Measurements from ENCODE around the gene UBE2O.

Gene UBE2O

DNA sequence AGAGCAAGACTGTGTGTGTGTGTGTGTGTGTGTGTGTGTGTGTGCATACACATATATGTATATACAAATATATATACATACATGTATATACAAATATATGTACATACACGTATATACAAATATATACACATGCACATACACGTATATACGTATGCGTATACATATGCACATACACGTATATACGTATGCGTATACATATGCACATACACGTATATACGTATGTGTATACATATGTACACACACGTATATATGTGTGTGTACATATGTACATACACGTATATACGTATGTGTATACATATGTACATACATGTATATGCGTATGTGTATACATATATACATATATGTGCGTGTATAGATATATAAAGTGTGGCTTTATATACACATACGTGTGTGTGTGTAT lies 37.2 kb downstream of the UBE2O start:
- Mint-ChIP-seq H3K4me1 (peaks cover 9% of the 10 kb centered on the region), H3K4me3 (no peak overlapping the region), H3K36me3 (peaks cover 6% of the 10 kb centered on the region), H3K27me3 (no peaks in the 10 kb centered on the region), H3K27ac (no peak overlapping the region), H3K9me3 (no peaks in the 10 kb centered on the region)
- CTCF ChIA-PET = interaction anchor here (3.4 kb wide), 1 partner anchor 18 kb away, joined by 22 read pairs; no protein-coding TSS in a partner anchor
- DNase-seq = no peak

DNA sequence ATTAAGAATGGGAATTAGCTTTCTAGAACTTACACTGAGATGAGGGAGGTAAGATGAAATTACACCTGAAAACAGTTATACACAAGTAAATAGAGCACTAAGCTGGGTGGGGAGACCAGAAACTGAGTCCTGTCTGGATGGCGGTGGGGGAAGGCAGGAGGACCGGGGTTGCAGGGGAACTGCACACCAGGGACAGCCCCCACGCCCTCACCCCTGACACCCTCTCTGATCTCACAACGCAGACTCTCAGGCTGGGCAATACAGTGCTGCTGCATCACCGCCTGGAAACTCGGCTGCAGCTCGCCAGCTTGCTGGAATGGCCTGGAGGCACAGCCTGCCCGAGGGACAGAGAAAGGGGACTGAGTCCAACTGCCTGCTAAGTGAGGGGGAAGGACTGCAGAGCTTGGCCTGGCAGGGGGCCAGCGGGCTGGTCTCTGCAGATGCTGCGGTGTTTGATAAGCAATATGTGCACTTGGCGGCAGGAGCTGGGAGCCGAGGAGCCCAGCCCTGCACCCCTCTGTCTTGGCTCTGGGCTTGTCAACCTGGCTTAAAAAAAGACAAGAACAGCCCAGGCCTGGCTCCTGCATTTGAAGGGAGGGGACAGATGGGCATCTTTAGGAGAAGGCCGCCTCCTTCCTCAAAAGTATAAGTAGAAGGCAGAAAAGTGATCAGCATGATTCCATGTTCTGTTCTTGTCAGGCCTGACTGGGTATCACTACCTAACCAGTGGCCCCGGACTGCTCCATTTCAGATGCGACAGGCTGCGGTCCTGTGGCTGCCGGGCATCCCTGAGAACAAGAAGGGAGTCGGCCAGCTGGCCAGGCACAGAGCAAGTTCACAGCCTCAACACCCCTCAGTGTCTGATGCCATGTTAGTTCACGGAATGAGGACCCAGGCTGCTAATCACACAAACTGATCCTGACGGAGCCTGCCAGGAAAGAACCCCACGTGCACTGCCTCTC lies 38.3 kb downstream of the UBE2O start:
- Mint-ChIP-seq H3K36me3 (peaks cover 6% of the 10 kb centered on the region), H3K27me3 (no peaks in the 10 kb centered on the region), H3K4me1 (peaks cover 7% of the 10 kb centered on the region), H3K9me3 (no peaks in the 10 kb centered on the region), H3K27ac (no peak overlapping the region), H3K4me3 (no peak overlapping the region)
- no peak for DNase-seq
- CTCF ChIA-PET = interaction anchor here (1.1 to 3.4 kb wide), 4 partner anchors 17 to 90 kb away, joined by 3 to 22 read pairs (median 6); no protein-coding TSS in a partner anchor

DNA sequence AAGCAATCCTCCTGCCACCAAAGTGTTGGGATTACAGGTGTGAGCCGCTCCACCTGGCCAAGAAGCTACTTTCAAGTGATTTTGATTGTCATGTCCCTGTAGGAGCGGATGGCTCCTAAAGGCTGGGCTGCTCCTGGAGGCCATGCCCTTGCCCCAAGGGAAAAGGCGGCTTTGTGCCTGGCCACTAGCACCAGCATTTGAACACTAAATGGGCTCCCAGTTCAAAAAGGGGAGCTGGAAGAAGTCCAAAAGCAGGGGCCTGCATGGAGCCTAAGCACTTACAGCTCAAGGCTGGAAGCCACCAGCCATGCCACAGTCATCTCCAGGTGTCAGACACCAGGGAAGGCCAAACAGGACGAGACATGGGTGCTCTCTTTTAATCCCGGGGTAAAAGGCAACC lies 41.7 kb downstream of the UBE2O start:
- H3K9me3 Mint-ChIP-seq = no peaks in the 10 kb centered on the region
- peak; percentile 16 for DNase-seq
- H3K27ac Mint-ChIP-seq = no peak overlapping the region
- CTCF ChIA-PET = interaction anchor here (0.8 to 2.4 kb wide), 8 partner anchors 14 to 100 kb away, joined by 3 to 13 read pairs (median 4); no protein-coding TSS in a partner anchor
- H3K36me3 Mint-ChIP-seq = peaks cover 2% of the 10 kb centered on the region
- no peaks in the 10 kb centered on the region for H3K27me3 Mint-ChIP-seq
- no peak overlapping the region for H3K4me3 Mint-ChIP-seq
- peaks cover 6% of the 10 kb centered on the region for H3K4me1 Mint-ChIP-seq

DNA sequence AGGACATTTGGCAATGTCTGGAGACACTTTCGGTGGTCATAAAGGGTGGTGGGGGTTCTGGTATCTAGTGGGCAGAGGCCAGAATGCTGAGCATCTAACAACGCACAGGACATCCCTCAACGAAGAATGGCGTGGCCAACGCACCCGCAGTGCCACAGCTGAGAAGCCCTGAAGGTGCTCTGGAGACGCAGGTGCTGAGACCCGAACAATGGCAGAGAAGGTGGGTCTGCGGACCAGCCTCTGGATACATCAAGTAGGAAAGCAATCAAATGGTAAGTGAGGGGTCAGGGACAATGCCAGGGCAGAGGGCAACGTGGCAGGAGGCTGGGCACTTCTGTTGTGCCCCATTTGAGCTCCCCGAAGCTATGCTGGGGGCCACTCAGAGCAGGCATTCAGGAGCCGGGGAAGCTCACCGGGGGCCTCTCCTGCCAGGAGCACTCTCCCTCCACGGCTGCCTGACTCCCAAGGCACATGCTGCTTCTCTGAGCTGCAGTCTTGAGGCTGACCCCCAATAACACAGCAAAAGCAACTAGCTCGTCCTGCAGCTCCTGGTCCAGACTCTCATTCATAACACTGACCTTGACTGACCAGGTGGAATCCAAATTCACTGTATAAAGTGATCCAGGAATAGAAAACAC lies 42.5 kb downstream of the UBE2O start:
- Mint-ChIP-seq H3K4me1 (peaks cover 6% of the 10 kb centered on the region), H3K27ac (no peak overlapping the region), H3K9me3 (no peaks in the 10 kb centered on the region), H3K4me3 (no peak overlapping the region), H3K27me3 (no peaks in the 10 kb centered on the region), H3K36me3 (peaks cover 2% of the 10 kb centered on the region)
- peak; percentile 17 for DNase-seq
- CTCF ChIA-PET = interaction anchor here (0.8 to 2.4 kb wide), 5 partner anchors 13 to 100 kb away, joined by 3 to 13 read pairs (median 7); no protein-coding TSS in a partner anchor

DNA sequence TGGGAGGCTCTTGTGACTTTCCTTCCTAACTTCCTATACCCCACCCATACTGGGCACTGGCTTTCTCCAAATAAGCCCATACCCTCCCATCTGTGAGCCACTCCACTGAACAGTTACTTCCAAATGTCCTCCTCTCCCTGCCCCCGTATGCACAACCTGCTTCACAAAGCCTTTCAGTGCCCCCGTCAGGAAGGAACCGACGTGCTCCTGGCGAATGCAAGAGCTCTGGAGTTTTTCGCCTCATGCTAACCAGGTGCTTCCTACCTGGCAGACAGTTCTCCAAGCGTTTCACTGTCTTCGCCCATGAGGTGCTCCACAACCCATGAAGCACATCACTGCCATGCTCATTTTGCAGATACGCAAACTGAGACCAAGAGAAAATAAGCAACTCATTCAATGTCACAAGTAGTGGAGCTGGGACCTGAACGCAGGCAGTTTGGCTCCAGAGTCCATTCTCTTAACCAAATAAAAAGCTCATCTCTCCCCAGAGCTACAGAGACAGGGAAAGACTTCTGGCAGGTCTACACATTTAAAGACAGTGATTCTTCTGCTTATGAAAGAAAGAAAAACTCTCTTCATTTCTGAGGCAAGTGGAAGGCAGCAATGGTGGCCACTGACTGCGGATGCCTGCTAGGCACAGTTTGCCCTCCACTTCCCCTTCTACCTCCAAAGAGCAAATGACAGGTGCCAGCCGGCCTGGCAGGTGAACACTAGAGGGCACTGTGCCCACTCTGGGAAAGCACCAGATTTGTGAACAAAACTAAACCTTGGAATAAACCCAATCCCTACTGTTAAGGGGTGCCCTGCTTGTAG lies 44.7 kb downstream of the UBE2O start:
- H3K4me3 Mint-ChIP-seq = no peak overlapping the region

DNA sequence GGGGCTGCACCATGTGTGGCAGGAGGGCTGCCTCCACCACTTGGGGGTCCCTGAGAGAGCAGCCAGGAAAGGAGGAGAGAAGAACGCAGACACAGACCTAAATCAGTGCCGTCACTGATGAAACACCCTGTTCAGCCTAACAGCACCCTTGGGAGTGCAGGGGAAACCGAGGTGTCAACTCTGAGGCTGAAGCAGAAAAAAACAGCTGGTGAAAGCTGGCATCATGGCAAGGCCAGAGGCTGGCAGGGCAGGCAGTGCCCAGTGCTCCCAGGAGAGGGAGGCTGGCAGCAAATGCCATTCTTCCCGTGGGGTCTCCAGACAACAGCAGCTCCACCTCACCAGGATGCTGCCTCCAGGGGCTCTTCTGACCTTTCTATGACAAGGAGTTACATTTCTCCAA lies 45.4 kb downstream of the UBE2O start:
- CTCF ChIA-PET = interaction anchor here (0.8 to 2.6 kb wide), 7 partner anchors 9 to 343 kb away, joined by 3 to 17 read pairs (median 4); no protein-coding TSS in a partner anchor
- Mint-ChIP-seq H3K9me3 (no peaks in the 10 kb centered on the region), H3K27me3 (no peaks in the 10 kb centered on the region), H3K4me3 (no peak overlapping the region), H3K4me1 (peaks cover 6% of the 10 kb centered on the region), H3K27ac (no peak overlapping the region), H3K36me3 (peaks cover 15% of the 10 kb centered on the region)
- peak; percentile 16 for DNase-seq

More for the DNA sequence above, 44.7 kb downstream of the UBE2O start:
- CTCF ChIA-PET = interaction anchor here (0.7 to 2.6 kb wide), 18 partner anchors 9 to 344 kb away, joined by 3 to 17 read pairs (median 4); no protein-coding TSS in a partner anchor
- Mint-ChIP-seq H3K27me3 (no peaks in the 10 kb centered on the region), H3K4me1 (peaks cover 6% of the 10 kb centered on the region), H3K36me3 (peaks cover 13% of the 10 kb centered on the region), H3K9me3 (no peaks in the 10 kb centered on the region), H3K27ac (no peak overlapping the region)
- peak; percentile 85 for DNase-seq

DNA sequence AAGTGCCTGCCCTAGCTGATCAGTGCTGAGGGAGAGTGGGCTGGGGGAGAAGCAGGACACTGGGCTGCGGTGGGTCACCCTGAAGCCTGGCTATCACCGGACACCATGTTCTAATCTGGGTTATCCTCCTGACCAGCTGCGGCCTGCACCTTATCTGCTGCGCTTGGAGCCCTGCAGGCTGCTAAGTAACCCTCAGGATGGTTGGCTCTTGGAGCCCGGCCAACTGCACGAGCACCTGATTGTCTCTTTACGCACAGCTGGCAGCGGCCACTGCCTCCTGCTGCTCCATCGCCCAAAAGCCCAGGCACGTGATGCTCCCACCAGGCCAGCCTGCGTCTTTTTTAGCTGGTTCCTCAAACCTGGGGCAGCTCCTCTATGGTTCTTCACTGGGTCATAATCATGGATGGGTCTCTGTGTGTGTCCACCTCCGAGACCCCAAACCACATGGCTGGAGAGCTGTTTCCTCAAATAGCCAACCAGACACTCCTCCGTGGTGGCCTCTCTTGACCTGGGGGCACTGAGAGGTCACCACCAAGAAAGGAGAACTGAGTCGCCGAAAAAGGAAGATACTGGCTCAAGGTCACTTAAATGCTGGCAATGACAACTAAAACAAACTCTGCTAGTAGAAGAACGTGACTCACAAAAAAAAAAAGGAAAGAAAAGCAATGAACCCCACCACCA lies 46.8 kb downstream of the UBE2O start:
- CTCF ChIA-PET = no interaction called here
- Mint-ChIP-seq H3K27me3 (no peaks in the 10 kb centered on the region), H3K9me3 (no peaks in the 10 kb centered on the region), H3K4me1 (peaks cover 6% of the 10 kb centered on the region), H3K4me3 (no peak overlapping the region), H3K27ac (peak overlapping the region; percentile 12), H3K36me3 (peaks cover 25% of the 10 kb centered on the region)
- DNase-seq = peak; percentile 13

DNA sequence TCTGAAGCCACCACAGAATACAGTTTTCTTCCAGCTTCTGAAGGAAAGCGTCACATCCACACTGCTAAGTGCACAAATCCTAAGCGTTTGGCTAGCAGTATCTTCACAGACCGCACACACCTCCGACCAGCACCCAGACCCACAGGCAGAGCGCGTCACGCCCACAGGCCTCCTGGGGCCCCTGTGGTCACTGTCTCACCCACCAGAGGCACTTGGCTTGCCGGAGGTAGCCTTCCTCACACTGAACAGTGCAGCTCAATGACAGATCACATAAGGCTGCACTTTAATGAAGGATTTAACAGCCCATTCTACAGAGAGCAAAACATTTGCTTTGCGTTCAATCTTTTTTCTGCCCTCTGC lies 47.4 kb downstream of the UBE2O start:
- Mint-ChIP-seq H3K27ac (no peak overlapping the region), H3K4me1 (peaks cover 6% of the 10 kb centered on the region), H3K9me3 (no peaks in the 10 kb centered on the region), H3K36me3 (peaks cover 31% of the 10 kb centered on the region), H3K27me3 (no peaks in the 10 kb centered on the region), H3K4me3 (no peak overlapping the region)
- CTCF ChIA-PET = no interaction called here
- peak; percentile 6 for DNase-seq

DNA sequence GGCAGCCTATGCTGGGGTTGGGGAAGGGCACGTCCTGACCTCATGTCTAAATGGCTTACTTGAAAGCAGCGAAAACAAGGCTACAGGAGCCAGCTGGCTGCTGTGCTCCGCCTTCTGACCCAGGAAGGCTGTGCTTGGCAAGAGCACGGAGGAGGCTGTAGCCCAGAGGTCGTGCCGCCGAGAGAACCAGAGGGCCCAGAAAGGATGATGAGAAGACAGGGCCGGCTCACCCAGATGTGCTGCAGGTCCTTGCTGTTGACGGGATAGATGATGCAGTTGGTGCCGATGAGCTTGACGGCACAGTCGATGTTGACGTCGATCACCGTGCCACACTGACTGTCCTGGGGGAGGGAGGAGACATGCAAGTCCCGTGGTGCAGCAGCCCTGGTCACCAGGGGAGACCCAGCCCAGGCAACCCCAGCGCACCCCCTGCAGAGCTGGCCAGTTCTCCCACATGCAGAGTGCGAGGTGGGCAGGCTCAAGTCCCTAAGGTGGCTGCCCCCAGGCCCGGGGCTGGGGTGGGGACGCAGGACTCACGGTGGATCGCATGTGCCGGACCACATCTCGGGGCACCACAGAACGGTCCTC lies 47.9 kb downstream of the UBE2O start:
- Mint-ChIP-seq H3K27me3 (no peaks in the 10 kb centered on the region), H3K4me1 (peaks cover 6% of the 10 kb centered on the region), H3K4me3 (no peak overlapping the region), H3K9me3 (no peaks in the 10 kb centered on the region), H3K27ac (no peak overlapping the region), H3K36me3 (peaks cover 33% of the 10 kb centered on the region)
- DNase-seq = peak; percentile 11
- CTCF ChIA-PET = interaction anchor here (1.0 kb wide), 1 partner anchor 62 kb away, joined by 3 read pairs; no protein-coding TSS in a partner anchor

DNA sequence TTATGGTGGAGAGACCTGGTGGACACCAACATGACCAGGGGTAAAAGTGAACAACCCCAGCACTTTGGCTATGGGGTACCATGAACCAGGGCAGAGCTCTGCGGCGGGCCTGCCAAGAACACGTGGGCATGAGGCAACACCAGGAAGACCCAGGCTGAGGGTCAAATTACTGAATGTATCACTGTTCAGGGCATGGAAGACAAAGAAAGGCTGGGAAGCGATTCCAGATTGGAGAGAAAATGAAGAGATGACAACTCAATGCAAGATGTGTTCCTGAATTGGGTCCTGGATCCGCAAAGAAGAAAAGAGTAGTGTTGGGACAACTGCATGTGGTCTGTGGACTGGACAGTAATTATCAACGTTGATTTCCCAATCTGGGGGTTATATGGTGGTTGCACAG lies 48.7 kb downstream of the UBE2O start:
- no peak overlapping the region for H3K27ac Mint-ChIP-seq
- CTCF ChIA-PET = interaction anchor here (0.6 to 1.0 kb wide), 3 partner anchors 19 to 106 kb away, joined by 3 read pairs; no protein-coding TSS in a partner anchor
- no peak for DNase-seq
- H3K4me1 Mint-ChIP-seq = peaks cover 6% of the 10 kb centered on the region
- no peaks in the 10 kb centered on the region for H3K9me3 Mint-ChIP-seq
- no peaks in the 10 kb centered on the region for H3K27me3 Mint-ChIP-seq
- H3K4me3 Mint-ChIP-seq = no peak overlapping the region
- H3K36me3 Mint-ChIP-seq = peaks cover 36% of the 10 kb centered on the region

DNA sequence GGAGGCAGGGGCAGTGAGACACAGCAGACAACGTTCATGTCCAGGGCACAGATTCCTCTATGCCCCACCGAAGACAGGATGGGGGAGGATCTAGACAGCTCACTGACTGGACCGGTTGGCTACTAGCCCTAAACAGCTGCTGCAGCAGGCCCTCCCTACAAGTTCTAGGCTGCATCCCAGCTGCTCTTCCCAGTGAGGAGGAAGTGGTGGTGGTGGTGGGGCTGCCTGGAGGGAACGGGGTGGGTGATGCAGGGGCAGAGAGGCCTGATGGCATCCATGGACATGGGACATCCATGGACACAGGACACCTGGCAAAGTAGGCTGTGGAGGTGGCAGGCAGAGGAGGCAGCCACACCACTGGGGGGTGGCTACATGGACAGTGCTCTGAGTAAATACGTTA lies 50.2 kb downstream of the UBE2O start:
- no peak overlapping the region for H3K4me3 Mint-ChIP-seq
- CTCF ChIA-PET = no interaction called here
- no peaks in the 10 kb centered on the region for H3K4me1 Mint-ChIP-seq
- no peak overlapping the region for H3K27ac Mint-ChIP-seq
- DNase-seq = no peak
- H3K36me3 Mint-ChIP-seq = peaks cover 46% of the 10 kb centered on the region
- H3K27me3 Mint-ChIP-seq = no peaks in the 10 kb centered on the region
- no peaks in the 10 kb centered on the region for H3K9me3 Mint-ChIP-seq

DNA sequence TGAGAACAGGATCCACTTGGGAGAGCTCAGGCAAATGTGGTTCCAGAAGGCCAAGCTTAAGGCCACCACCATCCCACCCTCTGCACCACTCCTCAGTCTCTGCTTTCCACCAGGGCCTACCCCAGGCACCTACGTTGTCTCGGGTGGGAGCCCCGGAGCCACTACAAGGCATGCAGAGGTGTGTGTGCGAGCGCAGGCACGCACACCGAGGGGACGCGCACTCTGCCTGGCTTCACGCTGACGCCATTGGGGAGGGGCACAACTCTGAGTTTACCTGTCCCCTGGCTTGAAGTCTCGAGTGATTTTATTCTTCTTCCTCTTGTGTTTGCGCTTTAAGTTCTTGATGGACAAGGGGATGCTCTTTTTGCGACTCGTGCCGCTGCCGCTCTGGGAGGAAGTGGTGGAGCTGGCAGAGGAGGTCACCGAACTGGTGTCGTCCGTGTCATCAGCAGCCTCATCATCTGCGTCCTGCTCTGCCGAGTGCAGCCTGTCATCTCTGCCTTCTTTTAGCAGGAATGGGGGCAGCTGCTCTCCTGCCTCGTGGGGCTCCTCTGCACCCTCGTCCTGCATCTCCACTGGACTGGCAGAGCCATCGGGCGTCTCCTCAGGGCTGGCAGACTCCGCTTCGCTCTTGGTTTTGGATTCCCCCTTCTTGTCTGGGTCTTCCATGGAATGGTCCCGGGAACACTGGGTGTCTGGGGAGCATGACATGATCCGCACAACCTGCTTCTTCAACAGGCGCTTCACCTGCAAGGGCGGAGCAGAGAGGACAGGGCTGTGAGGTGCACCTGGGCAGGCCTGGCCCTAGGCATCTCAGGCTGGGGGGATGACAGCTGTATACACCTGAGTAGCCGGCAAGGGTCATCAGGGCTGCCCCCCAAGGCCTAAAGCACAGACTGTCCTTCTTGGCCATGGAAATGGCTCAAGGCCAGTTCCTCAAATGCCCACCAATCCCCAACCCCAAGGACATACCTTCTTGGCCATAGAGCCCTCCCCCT lies 53.5 kb downstream of the UBE2O start:
- Mint-ChIP-seq H3K27me3 (no peaks in the 10 kb centered on the region), H3K27ac (no peak overlapping the region), H3K9me3 (no peaks in the 10 kb centered on the region), H3K36me3 (peaks cover 55% of the 10 kb centered on the region), H3K4me3 (no peak overlapping the region), H3K4me1 (no peaks in the 10 kb centered on the region)
- CTCF ChIA-PET = interaction anchor here (0.7 to 5.2 kb wide), 11 partner anchors 9 to 423 kb away, joined by 3 to 133 read pairs (median 14); partner anchors contain the start of genes PRPSAP1 and SPHK1
- no peak for DNase-seq

All from activated naive CD4-positive, alpha-beta T cell treated with anti-CD3 and anti-CD28 coated beads, Interleukin-2, amount 10 ng/mL, durations not matched to agents 7 days and 5 days (primary cell).